IPS DF 4.7 (cell line): ENCODE measurements around the gene OSBPL2.
A peak's percentile ranks its signal among the peaks of the same experiment; 100 is the strongest.

Experiments
- DNase-seq: peaks from one replicate; pipeline ENCODE4 v3.0.0-alpha.2; 2013; ENCODE audit warnings: low spot score; ENCODE audit errors: extremely low read depth

The OSBPL2 gene

GRCh38 chr20:62299666-62300236 lies 61.4 kb downstream of the OSBPL2 start:
- no peak for DNase-seq

DNA sequence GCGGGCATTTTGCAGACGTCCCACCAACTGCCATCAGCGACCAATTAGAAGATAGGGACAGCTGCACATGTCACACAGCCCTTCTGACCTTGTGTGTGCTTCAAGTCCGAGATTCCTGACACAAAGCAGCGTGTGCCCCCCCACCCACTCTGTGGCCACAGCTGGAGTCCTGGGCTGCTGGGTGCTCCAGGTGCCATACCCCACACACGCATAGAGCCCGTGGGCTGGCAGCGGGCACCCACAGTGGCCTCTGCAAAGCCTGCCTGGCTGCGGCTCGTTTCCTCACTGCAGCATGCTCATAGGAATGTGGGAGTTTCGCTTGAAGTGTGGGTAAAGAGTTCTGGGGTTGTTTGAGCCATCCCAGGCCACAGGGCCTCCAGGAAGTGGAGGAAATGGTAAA lies 62.0 kb downstream of the OSBPL2 start:
- no peak for DNase-seq

DNA sequence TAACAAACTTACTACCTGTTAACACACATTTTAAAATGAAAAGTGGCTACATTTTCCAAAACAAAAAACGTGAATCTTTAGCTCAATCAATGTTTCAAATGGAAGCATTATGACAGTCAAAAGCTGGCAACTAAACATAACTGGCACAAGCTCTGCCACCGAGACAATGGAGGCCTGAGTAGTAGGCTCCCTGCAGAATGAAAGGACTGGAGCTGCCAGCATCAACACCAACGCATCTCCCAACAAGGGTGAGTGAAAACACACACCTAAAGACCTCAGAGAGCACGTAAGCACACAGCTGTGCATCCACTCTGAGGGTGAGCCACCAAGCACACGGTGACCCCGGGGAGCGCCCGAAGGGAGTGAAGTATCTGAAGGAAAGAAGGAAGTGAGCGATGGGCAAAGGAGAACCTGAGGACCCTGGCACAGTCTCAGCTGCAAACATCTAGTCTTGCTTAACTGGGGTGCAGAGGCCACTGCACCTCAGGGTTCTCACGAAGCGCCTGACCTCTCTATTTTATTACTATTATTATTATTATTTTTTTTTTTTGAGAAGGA lies 62.9 kb downstream of the OSBPL2 start:
- no peak for DNase-seq

- DNase-seq, result peak; percentile 60
Measured at GRCh38 chr20:62301773-62302340, 63.5 kb downstream of the OSBPL2 start.

GRCh38 chr20:62302341-62303061 lies 64.2 kb downstream of the OSBPL2 start, which contains the start of gene ADRM1:
ADRM1 (plus strand) TSS chr20:62302997; CDS start chr20:62303569, 572 bp downstream.
- peak; percentile 33 for DNase-seq

GRCh38 chr20:62303062-62303339 lies 64.7 kb downstream of the OSBPL2 start:
- DNase-seq, result no peak

DNA sequence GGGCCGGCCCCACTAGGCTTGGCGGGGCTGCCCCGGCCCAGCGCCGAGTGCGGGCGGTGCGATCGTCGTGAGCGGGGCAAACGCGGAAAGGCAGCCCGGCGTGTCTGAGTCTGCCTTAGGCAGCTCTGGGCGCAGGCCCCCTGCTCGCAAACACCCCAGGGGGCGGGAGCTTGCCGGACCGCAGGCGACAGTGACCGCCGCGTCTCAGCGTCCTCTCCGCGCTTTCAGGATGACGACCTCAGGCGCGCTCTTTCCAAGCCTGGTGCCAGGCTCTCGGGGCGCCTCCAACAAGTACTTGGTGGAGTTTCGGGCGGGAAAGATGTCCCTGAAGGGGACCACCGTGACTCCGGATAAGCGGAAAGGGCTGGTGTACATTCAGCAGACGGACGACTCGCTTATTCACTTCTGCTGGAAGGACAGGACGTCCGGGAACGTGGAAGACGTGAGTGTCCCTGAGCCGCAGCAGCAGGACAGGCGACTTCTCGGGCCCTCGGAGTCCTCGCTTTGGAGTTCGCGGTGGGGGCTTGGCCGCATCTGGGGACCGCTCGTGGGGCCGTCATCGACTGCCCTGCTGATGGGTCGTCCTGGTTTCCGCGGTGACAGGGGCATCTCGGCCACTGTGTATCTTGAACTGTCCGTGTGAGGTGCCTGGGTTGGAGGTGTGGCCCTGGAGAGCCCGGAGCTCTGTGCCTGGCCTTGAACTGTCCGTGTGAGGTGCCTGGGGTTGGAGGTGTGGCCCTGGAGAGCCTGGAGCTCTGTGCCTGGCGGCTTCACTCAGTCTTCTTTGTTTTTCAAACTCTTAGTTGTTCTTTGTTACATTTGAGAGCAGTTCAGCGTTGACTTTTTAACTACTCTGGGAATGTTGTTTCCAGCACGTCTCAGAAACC lies 65.3 kb downstream of the OSBPL2 start:
- DNase-seq, result no peak

DNA sequence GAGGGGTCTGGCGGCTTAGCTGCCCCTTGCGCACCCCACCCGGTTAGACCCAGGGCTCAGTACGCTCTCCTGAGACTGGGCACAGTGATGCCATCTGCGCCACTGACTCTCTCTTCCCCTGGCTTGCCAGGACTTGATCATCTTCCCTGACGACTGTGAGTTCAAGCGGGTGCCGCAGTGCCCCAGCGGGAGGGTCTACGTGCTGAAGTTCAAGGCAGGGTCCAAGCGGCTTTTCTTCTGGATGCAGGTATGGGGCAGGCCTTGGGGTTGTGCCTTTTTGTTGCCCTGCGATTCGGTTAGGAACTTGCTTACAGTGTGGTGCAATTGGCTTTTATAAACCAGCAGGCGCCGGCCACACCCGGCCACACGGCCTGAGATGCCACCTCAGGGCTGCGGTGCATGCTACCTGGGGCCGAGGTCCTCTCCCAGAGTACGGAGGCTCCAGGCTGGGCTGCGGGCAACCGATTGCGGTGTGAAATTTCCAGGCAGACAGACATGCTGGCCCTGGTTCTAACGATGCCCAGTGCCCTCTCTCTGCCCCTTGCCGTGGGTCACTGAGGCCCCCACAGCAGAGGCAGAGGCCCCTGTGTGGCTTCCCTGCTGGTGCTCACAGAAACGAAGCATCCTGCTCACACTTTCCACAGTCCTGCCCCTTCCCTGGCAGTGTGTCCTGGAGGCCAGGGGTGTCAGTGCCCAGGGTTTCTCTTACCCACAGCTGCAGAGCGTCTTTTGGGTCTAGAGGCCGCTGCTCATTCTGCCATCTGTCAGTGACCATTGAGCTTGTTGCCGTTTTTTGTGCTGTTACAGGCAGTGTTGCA lies 66.2 kb downstream of the OSBPL2 start:
- no peak for DNase-seq

- DNase-seq, result no peak
Measured at GRCh38 chr20:62305149-62305764, 66.9 kb downstream of the OSBPL2 start.

GRCh38 chr20:62305765-62306413 lies 67.6 kb downstream of the OSBPL2 start:
- DNase-seq, result no peak

DNA sequence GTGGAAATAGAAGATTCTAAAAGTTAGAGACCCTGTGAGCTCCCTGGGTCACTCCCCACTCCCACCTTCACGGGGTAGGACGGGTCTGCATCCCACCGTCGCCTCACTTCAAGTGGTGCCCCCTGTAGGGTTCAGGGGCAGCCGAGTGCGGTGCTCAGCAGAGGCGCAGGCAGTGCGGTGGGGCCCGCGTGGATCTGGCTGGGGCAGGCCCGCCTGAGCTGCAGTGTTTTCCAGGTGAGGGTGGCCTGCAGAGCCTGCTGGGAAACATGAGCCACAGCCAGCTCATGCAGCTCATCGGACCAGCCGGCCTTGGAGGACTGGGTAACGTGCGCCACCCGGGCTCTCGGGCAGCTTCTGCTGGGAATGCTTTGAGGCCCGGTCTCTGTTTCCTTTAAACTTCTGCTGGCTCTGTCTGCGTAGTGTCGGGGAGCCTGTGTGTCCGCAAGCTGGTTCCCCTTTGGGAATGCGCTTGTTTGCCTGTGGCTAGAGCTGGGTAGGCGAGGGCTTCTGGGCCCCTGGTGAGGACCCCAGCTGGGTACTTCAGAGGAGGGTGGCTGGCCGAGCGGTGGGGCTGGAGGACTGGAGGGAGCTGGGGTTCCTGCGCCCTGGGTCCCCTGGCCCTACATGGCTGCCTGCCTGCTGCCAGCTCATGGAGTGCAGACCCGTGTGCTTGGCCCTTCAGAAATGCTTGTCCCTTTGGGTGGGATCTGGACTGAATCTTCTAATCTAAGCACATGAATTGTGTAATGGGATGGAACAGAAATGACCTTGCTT lies 68.3 kb downstream of the OSBPL2 start:
- DNase-seq, result no peak

GRCh38 chr20:62307226-62308101 lies 69.1 kb downstream of the OSBPL2 start:
- no peak for DNase-seq

GRCh38 chr20:62308102-62308822 lies 69.9 kb downstream of the OSBPL2 start:
- no peak for DNase-seq

- no peak for DNase-seq
Measured at GRCh38 chr20:62309198-62309944, 71.0 kb downstream of the OSBPL2 start.

GRCh38 chr20:62309947-62310756 lies 71.8 kb downstream of the OSBPL2 start:
- DNase-seq, result no peak

DNA sequence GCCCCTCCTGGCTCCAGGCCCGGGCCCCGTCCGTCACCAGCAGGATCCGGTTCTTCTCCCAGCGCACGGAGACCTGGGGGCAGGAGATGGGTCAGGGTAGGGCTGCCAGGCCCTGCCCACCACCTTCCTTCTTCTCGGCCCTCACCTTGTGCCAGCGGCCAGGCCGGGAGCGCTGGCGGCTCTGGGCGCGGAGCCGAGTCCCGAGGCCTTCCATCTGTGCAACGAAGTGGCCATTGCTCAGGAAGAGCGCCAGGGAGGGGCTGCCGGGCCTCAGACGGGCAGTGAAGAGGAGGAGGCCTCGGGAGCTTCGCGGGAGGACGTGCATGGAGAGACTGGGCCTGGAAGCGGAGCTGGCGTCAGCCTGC lies 72.4 kb downstream of the OSBPL2 start:
- no peak for DNase-seq
